Globus pallidus (tissue), 1 donor: ENCODE measurements around the gene RAC2.
"Not testable (repeated sequence)": the region's sequence is repeated elsewhere in the genome, so short reads cannot be mapped to it uniquely, and the experiment has no call there.

ENCODE experiments used
- DNase-seq: peaks from one replicate; pipeline ENCODE4 v3.0.0-alpha.2; 2015; ENCODE audit warnings: low spot score

Gene RAC2

GRCh38 chr22:37234736-37235711 lies 9.0 kb downstream of the RAC2 start:
- no peak for DNase-seq

- DNase-seq = no peak
Observed at GRCh38 chr22:37233751-37234631, 10.1 kb downstream of the RAC2 start.

- not testable (repeated sequence) for DNase-seq
Observed at GRCh38 chr22:37233371-37233750, 10.7 kb downstream of the RAC2 start.

DNA sequence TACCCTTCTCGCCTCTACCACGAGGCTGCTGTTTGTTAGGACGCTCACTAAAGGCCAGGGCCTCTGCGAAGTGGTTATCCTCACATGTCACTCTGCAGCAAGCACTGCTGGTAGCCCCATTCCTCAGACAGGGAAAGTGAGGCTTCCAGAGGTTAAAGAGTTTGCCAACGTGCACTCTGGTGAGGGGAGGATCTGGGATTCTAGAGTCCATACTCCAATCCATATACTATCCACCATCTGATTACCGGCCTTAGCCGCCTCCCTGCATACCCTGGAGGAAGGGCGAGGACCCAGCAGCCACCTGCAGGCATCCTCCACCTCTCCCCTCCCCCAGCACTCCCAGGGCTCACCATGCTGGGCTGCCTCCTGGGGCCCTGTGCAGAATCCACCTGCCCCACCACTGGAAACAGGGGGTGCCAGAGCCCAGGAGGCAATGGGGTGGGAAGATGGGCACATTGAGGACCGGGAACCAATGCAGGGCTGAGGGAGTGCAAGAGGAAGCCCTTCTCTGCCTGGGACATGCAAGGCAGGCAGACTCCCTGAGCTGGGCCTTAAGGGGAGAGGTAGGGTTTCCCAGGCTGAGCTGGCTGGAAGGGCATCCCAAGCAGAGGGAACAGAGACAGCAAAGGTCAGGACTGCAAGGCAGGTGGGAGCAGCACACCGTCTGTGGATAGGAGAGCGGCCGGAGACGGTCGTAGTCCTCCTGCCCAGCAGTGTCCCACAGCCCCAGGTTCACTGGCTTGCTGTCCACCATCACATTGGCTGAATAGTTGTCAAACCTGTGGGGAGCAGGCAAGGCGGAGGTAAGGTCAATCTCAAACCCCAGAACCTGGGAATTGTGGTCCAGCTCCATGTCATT lies 11.7 kb downstream of the RAC2 start:
- DNase-seq = no peak

- no peak for DNase-seq
Observed at GRCh38 chr22:37231406-37232139, 12.5 kb downstream of the RAC2 start.

GRCh38 chr22:37230673-37231405 lies 13.2 kb downstream of the RAC2 start:
- no peak for DNase-seq

- no peak for DNase-seq
Observed at GRCh38 chr22:37229805-37230672, 14.0 kb downstream of the RAC2 start.

DNA sequence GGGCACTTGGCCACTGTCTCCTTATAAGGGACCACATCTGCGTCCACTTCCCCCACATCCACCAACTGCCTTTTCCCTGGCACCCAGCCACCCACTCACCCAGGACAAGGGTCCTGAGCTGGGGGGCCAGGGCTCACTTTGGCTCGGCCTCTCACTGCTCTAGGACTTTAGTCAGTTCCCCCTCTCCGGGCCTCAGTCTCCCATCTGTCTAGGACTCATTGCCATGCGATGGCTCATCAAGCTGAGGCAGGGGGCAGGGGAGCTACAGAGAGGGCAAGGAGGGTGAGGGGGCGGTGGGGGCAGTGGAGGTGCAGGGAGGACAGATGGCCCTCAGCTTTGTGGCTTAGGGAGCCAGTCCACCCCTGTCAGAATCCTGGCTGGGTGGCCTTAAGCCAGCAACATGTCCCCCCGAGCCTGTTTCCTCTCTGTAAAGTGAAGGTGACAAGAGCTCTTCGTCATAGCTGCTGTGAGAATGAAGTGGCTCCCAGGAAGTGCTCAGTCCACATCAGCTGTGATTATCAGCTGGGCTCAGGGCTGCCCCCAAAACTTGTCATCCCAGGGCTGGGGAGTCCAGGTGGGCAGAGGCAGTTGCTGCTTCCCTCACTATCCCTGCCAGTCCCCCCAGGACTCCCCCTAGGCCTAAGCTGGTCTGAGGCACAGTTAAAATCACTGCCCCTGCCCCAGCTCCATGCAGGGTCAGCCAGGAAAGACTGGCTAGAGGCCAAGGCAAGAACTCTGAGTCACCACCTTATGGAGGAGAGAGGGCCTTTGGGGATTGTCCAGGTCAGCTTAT lies 14.9 kb downstream of the RAC2 start:
- DNase-seq = no peak

DNA sequence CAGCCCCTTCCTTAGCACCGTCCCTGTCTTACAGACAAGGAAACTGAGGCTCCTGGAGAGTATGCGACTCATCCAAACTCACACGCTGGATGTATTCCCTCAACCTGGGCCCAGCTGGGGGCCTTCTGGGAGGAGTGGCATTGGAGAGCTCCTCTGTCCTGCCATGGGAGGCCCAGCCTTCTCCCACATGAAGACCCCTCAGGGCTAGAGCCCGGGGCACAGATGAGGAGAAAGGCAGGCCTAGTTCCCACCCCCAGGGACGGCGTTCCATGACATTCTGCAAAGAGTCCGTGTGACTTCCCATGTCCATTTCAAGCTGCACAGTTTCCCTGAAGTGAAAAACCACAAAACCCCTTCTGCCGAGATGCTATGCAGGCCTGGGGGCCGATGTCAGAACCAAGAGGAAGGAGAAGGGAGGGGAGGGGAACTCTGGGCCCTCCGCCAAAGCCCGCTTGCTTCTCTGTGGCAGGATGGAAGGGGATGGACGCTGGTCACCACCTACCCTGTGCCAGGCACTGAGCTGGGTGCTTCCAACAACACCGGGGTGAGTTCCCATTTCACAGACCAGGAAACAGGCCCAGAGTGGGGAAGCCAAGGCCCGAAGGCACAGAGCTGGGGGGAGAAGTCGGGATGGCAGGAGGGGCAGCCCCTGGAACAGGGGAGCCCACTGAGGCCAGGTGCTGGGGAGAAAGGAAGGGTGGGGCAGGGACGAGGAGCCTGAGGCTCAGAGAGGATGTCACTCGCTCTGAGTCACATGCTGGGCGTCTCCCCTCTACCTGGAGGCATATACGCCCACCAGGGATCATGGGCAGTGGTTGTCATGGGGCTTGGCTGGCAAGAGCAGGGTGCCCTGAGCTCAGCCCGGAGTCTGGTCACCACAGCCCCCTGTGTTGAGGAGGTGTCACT lies 15.7 kb downstream of the RAC2 start:
- DNase-seq = peak; percentile 29

DNA sequence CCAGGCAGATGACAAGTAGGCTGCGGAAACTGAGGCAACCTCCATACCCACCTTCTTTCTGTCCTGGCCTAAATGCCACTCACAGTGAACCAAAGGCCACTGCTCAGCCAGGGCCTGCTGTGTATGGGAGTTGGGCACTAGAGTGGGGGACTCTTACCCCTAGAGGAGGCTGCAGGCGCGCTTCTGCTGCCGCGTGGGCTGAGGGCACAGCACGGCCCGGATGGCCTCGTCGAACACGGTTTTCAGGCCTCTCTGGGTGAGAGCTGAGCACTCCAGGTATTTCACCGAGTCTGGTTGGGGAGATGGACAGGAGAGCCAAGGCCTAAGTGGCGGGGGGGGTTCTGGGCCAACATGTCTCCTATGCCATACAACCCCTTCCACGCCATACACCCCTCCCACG lies 17.6 kb downstream of the RAC2 start:
- DNase-seq = no peak

DNA sequence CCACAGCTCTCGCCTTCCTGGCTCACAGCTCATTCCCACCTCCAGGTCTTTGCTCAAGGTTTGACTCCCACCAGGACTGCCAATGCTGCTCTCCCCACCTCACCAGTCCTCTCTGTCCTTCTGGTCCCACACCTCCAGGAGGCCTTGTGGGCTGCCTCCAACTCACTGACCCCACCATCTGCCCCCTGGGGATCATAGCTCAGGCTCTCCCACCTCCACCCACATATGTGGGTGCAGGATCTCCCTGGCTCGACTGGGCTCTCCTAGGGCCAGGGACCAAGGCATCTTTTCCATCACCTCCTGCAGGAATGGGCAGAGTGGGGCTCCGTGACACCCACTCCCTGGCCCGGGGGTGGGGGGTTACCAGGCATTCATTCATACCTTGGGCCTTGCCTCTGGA lies 18.0 kb downstream of the RAC2 start:
- DNase-seq = no peak

DNA sequence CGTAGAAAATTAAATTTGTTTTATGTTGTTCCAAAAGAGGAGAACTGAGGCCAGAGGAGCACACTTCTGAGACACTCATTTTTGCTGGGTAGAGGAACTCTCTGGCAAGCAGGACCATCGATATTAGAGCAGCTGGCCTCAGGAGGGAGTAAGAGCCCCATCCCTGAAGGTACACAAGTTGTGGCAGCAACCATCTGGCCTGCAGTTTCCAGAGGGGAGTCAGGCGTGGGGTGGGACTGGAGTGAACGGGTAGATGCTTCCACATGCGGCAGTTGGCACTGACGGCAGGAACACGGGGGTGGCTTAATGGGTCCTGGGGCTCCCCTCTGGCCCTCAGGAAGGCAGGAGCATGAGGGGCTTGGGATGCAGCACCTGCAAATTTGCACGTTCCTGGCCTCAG lies 18.6 kb downstream of the RAC2 start:
- DNase-seq = no peak

- DNase-seq = no peak
Observed at GRCh38 chr22:37224757-37225420, 19.2 kb downstream of the RAC2 start.

GRCh38 chr22:37223965-37224551 lies 20.0 kb downstream of the RAC2 start:
- DNase-seq = no peak

GRCh38 chr22:37222440-37222971 lies 21.6 kb downstream of the RAC2 start:
- no peak for DNase-seq
